Chondrocyte (in vitro differentiated cells): ENCODE results near the gene PRKAR1B. TPM values are rescaled to one million over a fixed set of nuclear protein-coding genes. Genes with fewer than 3 reads are reported as not detected.
"Not testable (repeated sequence)": the region's sequence is repeated elsewhere in the genome, so short reads cannot be mapped to it uniquely, and the experiment has no call there.

Source experiments
- DNase-seq: peaks from one replicate; pipeline ENCODE4 v3.0.0; 2021; ENCODE audit warnings: mixed read lengths, low spot score
- H3K27ac Mint-ChIP-seq: one replicate; pipeline ENCODE4 v1.8.0; 2021; ENCODE audit warnings: mild to moderate bottlenecking, moderate library complexity, mixed read lengths; ENCODE audit not compliant: unreplicated experiment
- H3K27me3 Mint-ChIP-seq: 2 replicates; pipeline ENCODE4 v1.8.0; 2021; ENCODE audit warnings: low read depth, mixed read lengths
- H3K36me3 Mint-ChIP-seq: 2 replicates; pipeline ENCODE4 v1.8.0; 2021; ENCODE audit warnings: low read depth, mixed read lengths
- H3K4me1 Mint-ChIP-seq: 2 replicates; pipeline ENCODE4 v1.8.0; 2021; ENCODE audit warnings: low read depth, mild to moderate bottlenecking, mixed read lengths
- H3K4me3 Mint-ChIP-seq: one replicate; pipeline ENCODE4 v1.8.0; 2021; ENCODE audit warnings: mild to moderate bottlenecking, moderate library complexity, mixed read lengths; ENCODE audit not compliant: unreplicated experiment
- H3K9me3 Mint-ChIP-seq: 2 replicates; pipeline ENCODE4 v1.8.0; 2021; ENCODE audit warnings: low read depth, mixed read lengths
- CTCF ChIP-seq: fragments of 200-600 bp; sonication (generic); IDR thresholded peaks from 2 replicates; pipeline ENCODE4 v1.5.0; 2021; ENCODE audit warnings: antibody characterized with exemption, mild to moderate bottlenecking, moderate library complexity
- total RNA-seq: library from RNA; stranded (reverse); gene quantifications from 3 replicates; pipeline ENCODE4 v1.2.1, GENCODE V29; 2021

The PRKAR1B gene
- total RNA-seq, 1 donor from 2014 or later: 7.7 TPM

DNA sequence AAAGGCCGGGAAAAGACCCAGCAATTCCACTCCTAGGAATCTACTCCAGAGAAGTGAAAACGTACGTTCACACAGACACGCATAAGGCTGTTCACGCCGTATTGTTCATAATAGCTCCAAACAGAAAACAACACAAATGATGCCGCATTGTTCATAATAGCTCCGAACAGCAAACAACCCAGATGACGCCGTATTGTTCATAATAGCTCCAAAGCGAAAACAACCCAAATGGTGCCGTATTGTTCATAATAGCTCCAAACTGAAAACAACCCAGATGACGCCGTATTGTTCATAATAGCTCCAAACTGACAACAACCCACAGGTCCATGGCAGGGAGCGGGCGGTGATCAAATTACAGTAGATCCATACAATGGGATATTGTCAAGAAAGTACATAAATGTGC, 85.8 kb downstream of the PRKAR1B start:
- H3K4me1 Mint-ChIP-seq: peaks cover 2% of the 10 kb centered on the region
- no peaks in the 10 kb centered on the region for H3K27me3 Mint-ChIP-seq
- no peak overlapping the region for H3K27ac Mint-ChIP-seq
- no peaks in the 10 kb centered on the region for H3K36me3 Mint-ChIP-seq
- no peak for TF ChIP-seq CTCF
- H3K9me3 Mint-ChIP-seq: no peaks in the 10 kb centered on the region
- H3K4me3 Mint-ChIP-seq: no peak overlapping the region
- no peak for DNase-seq

DNA sequence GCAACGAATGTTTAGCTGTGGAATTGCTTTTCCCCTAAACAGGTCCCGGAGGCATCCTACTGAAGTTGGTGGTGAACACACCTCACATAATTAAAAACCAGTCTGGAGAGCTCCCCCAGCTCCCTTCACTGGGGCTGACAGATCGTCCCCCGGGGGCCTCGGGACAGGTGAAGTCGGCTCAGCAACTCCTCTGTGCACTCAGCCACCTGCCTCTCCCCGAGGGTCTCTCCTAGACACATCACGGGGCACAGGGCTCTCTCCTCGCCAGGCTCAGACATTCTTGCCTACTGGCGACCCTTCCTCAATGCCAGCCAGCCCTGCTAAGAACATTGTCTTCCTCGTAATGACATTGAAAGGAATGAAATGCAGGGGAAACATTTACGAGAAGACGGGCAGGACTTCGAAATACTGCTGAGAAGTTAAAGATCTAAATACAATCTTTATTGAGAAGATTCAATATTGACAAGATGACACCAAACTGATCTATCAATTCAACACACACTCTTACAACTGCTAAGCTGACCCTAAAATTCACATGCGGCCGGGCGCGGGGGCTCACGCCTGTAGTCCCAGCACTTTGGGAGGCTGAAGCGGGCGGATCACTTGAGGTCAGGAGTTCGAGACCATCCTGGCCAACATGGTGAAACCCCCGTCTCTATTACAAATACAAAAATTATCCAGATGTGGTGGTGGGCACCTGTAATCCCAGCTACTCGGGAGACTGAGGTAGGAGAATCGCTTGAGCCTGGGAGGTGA, 88.6 kb downstream of the PRKAR1B start:
- DNase-seq: no peak
- no peak overlapping the region for H3K27ac Mint-ChIP-seq
- no peak overlapping the region for H3K4me3 Mint-ChIP-seq
- TF ChIP-seq CTCF: no peak
- no peaks in the 10 kb centered on the region for H3K9me3 Mint-ChIP-seq
- peaks cover 2% of the 10 kb centered on the region for H3K4me1 Mint-ChIP-seq
- no peaks in the 10 kb centered on the region for H3K27me3 Mint-ChIP-seq
- no peaks in the 10 kb centered on the region for H3K36me3 Mint-ChIP-seq

DNA sequence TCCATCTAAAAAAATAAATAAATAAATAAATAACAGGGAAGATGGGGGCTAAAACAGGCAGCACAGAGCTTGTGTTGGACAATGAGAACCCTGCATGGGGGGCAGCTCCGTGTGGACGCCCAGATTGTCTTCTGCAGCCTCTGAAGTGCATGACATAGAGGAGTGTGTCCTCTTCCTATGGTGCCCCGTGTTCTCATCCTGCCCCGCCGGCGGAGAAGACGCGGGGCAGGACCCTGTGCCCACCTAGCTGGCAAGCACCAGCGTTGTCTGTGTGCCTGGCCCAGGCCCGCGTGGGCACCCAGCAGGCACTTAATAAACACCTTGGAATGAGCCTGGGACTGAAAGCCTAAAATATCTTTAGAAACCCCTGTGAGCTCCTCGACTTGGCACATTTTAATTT, 89.3 kb downstream of the PRKAR1B start:
- no peaks in the 10 kb centered on the region for H3K27me3 Mint-ChIP-seq
- peaks cover 2% of the 10 kb centered on the region for H3K4me1 Mint-ChIP-seq
- no peaks in the 10 kb centered on the region for H3K9me3 Mint-ChIP-seq
- no peak for TF ChIP-seq CTCF
- H3K4me3 Mint-ChIP-seq: no peak overlapping the region
- H3K27ac Mint-ChIP-seq: no peak overlapping the region
- no peaks in the 10 kb centered on the region for H3K36me3 Mint-ChIP-seq
- DNase-seq: no peak

DNA sequence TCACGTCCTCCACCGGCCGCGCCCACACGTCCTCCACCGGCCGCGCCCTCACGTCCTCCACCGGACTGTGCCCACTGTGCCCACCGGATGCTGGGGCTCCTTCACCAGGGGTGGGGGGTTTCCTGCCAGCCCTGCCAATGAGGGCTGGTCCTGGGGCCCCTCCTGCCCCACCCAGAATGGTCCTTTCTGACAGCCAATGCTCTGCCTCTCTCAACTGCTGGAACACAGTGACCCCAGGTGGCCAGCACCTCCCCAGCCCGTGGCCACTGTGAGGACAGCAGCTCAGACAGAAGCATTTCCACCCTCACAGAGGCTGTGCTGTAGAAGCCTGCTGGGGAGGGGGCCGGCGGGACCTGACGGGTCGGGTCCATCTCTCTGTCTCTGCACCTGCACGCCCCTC, 90.7 kb downstream of the PRKAR1B start:
- H3K27me3 Mint-ChIP-seq: no peaks in the 10 kb centered on the region
- no peak overlapping the region for H3K27ac Mint-ChIP-seq
- peaks cover 2% of the 10 kb centered on the region for H3K4me1 Mint-ChIP-seq
- no peak for DNase-seq
- no peaks in the 10 kb centered on the region for H3K9me3 Mint-ChIP-seq
- no peaks in the 10 kb centered on the region for H3K36me3 Mint-ChIP-seq
- peak; percentile 78 for TF ChIP-seq CTCF
- H3K4me3 Mint-ChIP-seq: no peak overlapping the region

- H3K36me3 Mint-ChIP-seq, DNase-seq, H3K27ac Mint-ChIP-seq, H3K4me3 Mint-ChIP-seq, H3K9me3 Mint-ChIP-seq, H3K27me3 Mint-ChIP-seq, H3K4me1 Mint-ChIP-seq: not testable (repeated sequence)
Measured at GRCh38 chr7:635687-636382, 91.2 kb downstream of the PRKAR1B start.
